HFFc6 (cell line): ENCODE data around the gene SLCO4A1. TPM values are rescaled to one million over a fixed set of nuclear protein-coding genes. Genes with fewer than 3 reads are reported as not detected.

Source experiments
- DNase-seq: peaks from one replicate; pipeline ENCODE4 v3.0.0-alpha.2; 2018
- H3K27ac Mint-ChIP-seq: 2 replicates; pipeline ENCODE4 v1.8.0; 2020; ENCODE audit warnings: mild to moderate bottlenecking, mixed read lengths
- H3K27me3 Mint-ChIP-seq: 2 replicates; pipeline ENCODE4 v1.8.0; 2021; ENCODE audit warnings: mild to moderate bottlenecking, moderate library complexity, mixed read lengths; ENCODE audit not compliant: insufficient read depth
- H3K36me3 Mint-ChIP-seq: 2 replicates; pipeline ENCODE4 v1.8.0; 2021; ENCODE audit warnings: low read depth, mixed read lengths
- H3K4me1 Mint-ChIP-seq: 2 replicates; pipeline ENCODE4 v1.8.0; 2020; ENCODE audit warnings: low read depth, mixed read lengths
- H3K4me3 Mint-ChIP-seq: 2 replicates; pipeline ENCODE4 v1.8.0; 2020; ENCODE audit warnings: mild to moderate bottlenecking, moderate library complexity, mixed read lengths
- H3K9me3 Mint-ChIP-seq: 2 replicates; pipeline ENCODE4 v1.8.0; 2020; ENCODE audit warnings: mild to moderate bottlenecking, mixed read lengths
- total RNA-seq, 6 experiments: library from RNA; stranded (reverse); fragmentation: NEBNext Ultra II Directional; extraction: Animal tissue kit (Norgen Biotek cat#: 25700); gene quantifications; 2 replicates in 1 of 6; 3 replicates in 5 of 6; pipeline ENCODE4 v1.2.3, GENCODE V29; 2021
- TF ChIP-seq, protein P1 (sequence below): fragments of 200-600 bp; sonication (generic); IDR thresholded peaks from 2 replicates; pipeline ENCODE4 v1.5.0; 2021; ENCODE audit warnings: antibody characterized with exemption, mild to moderate bottlenecking

SLCO4A1 gene
- total RNA-seq, 6 experiments from 2014 or later = 2.7 to 6.5 (median 3.4) TPM

DNA sequence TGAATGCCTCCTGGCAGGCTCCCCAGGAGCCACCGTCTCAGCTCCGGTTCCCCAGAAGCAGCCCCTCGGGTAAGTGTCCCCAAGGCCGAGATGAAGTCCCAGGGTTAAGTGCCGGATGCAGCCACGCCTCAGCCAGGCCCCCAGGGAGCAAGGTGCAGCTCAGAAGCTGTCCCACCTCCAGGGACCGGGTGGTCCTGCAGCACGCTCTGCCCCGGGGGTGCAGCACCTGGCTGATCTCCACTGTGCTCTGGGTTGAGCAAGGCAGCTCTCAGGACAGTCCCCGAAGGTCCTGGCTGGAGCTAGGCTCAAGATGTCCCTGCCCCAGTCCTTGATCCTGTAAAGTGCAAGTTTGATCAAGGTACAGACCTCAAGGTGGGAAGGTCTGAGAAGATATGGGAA, 51.2 kb downstream of the SLCO4A1 start:
- no peak for DNase-seq
- peaks cover 30% of the 10 kb centered on the region for H3K27me3 Mint-ChIP-seq

DNA sequence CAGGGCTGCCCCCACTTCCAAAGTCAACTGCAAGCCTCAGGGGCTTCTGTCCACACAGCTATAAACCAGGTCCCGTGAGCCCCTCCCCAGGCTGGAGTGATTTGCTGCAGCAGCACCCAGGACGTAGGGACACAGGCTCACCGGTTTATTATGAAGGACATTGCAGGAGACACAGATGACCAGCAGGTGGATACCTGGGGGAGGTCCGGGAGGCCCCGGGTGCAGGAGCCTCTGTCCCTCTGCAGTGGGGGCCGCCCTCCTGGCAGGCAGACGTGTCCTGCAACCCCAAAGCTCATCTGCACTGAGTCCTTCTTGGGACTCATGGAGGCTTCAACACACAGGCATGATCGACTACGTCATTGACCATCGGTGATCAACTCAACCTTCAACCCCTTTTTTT, 51.8 kb downstream of the SLCO4A1 start:
- Mint-ChIP-seq H3K27me3 (peaks cover 30% of the 10 kb centered on the region), H3K4me1 (peaks cover 4% of the 10 kb centered on the region; the same call in 1 of the 2 replicates), H3K4me3 (no peak overlapping the region), H3K27ac (no peak overlapping the region), H3K9me3 (no peaks in the 10 kb centered on the region), H3K36me3 (no peaks in the 10 kb centered on the region)
- TF ChIP-seq, protein P1, sequence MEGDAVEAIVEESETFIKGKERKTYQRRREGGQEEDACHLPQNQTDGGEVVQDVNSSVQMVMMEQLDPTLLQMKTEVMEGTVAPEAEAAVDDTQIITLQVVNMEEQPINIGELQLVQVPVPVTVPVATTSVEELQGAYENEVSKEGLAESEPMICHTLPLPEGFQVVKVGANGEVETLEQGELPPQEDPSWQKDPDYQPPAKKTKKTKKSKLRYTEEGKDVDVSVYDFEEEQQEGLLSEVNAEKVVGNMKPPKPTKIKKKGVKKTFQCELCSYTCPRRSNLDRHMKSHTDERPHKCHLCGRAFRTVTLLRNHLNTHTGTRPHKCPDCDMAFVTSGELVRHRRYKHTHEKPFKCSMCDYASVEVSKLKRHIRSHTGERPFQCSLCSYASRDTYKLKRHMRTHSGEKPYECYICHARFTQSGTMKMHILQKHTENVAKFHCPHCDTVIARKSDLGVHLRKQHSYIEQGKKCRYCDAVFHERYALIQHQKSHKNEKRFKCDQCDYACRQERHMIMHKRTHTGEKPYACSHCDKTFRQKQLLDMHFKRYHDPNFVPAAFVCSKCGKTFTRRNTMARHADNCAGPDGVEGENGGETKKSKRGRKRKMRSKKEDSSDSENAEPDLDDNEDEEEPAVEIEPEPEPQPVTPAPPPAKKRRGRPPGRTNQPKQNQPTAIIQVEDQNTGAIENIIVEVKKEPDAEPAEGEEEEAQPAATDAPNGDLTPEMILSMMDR = peak; percentile 36
- no peak for DNase-seq

More for the DNA sequence above, 51.2 kb downstream of the SLCO4A1 start:
- peaks cover 4% of the 10 kb centered on the region; the same call in 1 of the 2 replicates for H3K4me1 Mint-ChIP-seq
- H3K27ac Mint-ChIP-seq = no peak overlapping the region
- no peak overlapping the region for H3K4me3 Mint-ChIP-seq
- TF ChIP-seq, protein P1 = no peak
- H3K9me3 Mint-ChIP-seq = no peaks in the 10 kb centered on the region
- no peaks in the 10 kb centered on the region for H3K36me3 Mint-ChIP-seq

DNA sequence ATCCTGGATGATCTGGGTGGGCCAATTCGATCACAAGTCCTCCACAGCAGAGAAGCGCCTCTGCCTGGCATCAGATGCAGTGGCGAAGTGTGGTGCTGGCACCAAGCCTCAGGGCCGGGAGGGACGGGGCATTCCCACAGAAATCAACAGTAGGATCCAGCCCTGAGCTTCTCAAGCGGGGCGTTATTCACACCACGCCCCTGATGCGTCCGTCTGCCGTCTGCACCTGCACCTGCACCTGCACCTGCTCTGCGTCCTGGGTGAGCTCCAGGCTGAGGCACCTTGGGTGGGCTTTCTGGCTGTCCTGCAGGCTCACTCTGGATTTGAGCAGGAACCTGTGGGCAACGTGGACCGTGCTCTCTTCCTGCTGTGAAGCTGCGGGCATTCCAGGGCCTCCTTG, 52.6 kb downstream of the SLCO4A1 start:
- TF ChIP-seq, protein P1 = no peak
- Mint-ChIP-seq H3K27ac (no peak overlapping the region), H3K27me3 (peaks cover 32% of the 10 kb centered on the region)

DNA sequence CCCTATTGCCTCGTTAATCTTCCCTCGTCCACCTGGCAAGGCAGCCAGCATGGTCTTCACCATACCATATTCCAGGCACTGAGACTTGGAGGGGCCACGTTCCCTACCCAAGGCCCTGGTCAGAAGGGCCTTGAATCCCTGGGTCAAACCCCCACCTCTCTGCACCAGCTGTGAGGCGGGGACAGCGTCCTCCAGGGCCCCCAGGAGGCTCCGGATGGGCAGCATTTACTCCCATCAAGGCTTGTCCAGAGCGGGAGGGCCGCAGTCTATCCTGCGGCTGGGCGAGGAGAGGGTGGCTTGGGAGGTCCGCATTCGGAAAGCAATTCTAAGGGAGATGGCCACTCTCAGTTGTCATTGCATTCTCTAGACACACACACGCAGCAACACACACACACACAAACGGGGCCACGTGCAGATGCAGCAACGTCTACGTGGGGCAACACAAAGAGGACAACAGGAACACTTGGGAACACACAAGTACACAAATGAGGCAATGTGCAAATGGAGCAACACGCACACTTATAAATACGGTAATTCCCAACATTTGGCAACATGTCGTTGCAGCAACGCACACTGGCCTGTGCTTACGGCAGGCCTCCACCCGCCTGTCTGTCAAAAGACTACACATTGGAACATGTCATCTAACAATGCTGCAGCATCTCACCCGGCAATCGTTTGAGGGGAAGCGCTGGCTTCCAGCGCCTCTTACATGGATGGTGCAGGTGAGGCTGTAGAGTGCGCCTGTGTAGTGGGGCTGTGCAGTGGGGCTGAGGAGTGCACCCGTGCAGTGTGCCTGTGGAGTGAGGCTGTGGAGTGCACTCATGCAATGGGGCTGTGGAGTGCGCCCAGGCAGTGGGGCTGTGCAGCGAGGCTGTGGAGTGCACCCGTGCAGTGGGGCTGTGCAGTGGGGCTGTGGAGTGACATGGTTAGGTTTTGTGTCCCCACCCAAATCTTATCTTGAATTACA, 53.4 kb downstream of the SLCO4A1 start:
- no peak for DNase-seq
- Mint-ChIP-seq H3K36me3 (no peaks in the 10 kb centered on the region), H3K27me3 (peaks cover 35% of the 10 kb centered on the region), H3K9me3 (no peaks in the 10 kb centered on the region), H3K4me1 (peaks cover 4% of the 10 kb centered on the region; the same call in 1 of the 2 replicates), H3K27ac (no peak overlapping the region), H3K4me3 (no peak overlapping the region)
- TF ChIP-seq, protein P1 = no peak

More for the DNA sequence above, 52.6 kb downstream of the SLCO4A1 start:
- Mint-ChIP-seq H3K4me1 (peaks cover 4% of the 10 kb centered on the region; the same call in 1 of the 2 replicates), H3K9me3 (no peaks in the 10 kb centered on the region), H3K4me3 (no peak overlapping the region), H3K36me3 (no peaks in the 10 kb centered on the region)
- DNase-seq = no peak

DNA sequence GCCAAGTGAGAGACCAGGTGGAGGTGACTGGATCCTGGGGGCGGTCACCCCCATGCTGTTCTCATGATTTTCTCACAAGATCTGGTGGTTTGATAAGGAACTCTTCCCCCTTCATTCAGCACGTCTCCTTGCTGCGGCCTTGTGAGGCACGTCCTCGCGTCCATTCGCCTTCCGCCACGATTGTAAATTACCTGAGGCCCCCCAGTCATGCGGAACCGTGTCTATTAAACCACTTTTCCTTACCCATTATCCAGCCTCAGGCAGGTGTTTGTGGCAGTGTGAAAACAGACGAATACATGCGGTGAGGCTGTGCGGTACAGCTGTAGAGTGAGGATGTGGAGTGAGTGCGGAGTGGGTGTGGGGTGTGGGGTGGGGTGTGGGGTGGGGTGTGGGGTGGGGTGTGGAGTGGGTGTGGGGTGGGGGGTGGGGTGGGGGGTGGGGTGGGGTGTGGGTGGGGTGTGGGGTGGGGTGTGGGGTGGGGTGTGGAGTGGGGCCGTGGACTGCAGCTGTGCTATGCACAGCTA, 54.2 kb downstream of the SLCO4A1 start:
- H3K27me3 Mint-ChIP-seq = peaks cover 36% of the 10 kb centered on the region

More for the DNA sequence above, 54.2 kb downstream of the SLCO4A1 start:
- TF ChIP-seq, protein P1 = no peak
- DNase-seq = no peak
- peaks cover 5% of the 10 kb centered on the region; the same call in 1 of the 2 replicates for H3K4me1 Mint-ChIP-seq
- no peaks in the 10 kb centered on the region for H3K36me3 Mint-ChIP-seq
- no peak overlapping the region for H3K4me3 Mint-ChIP-seq
- H3K27ac Mint-ChIP-seq = no peak overlapping the region
- H3K9me3 Mint-ChIP-seq = no peaks in the 10 kb centered on the region
